Neural cell (in vitro differentiated cells): ENCODE measurements around the gene TFCP2L1. TPM values are rescaled to one million over a fixed set of nuclear protein-coding genes. Genes with fewer than 3 reads are reported as not detected.
"Not testable (repeated sequence)": the region's sequence is repeated elsewhere in the genome, so short reads cannot be mapped to it uniquely, and the experiment has no call there.

Source experiments
- H2AFZ ChIP-seq: fragments of 200-600, 300-800 bp; sonication (generic), shearing (Covaris generic); 2 replicates; pipeline ENCODE4 v1.6.0; 2014; ENCODE audit warnings: low read depth, mild to moderate bottlenecking, antibody characterized with exemption, low read length, moderate library complexity
- H3F3A ChIP-seq: fragments of 200-600 bp; shearing (Covaris generic); 2 replicates; pipeline ENCODE4 v1.6.1; 2016; ENCODE audit warnings: mild to moderate bottlenecking, moderate library complexity, mixed read lengths, antibody characterized with exemption, low read length; ENCODE audit not compliant: insufficient read depth, poor library complexity, severe bottlenecking
- H3K27ac ChIP-seq: fragments of 200-600, 300-800 bp; sonication (generic), shearing (Covaris generic); 2 replicates; pipeline ENCODE4 v1.5.1; 2014; ENCODE audit warnings: mild to moderate bottlenecking, low read length, moderate library complexity
- H3K27me3 ChIP-seq: fragments of 300-800, 200-600 bp; sonication (generic), shearing (Covaris generic); 2 replicates; pipeline ENCODE4 v1.6.0; 2014; ENCODE audit warnings: mild to moderate bottlenecking, low read depth, low read length, moderate library complexity; ENCODE audit not compliant: insufficient read depth
- H3K36me3 ChIP-seq: fragments of 300-800, 200-600 bp; sonication (generic), shearing (Covaris generic); 2 replicates; pipeline ENCODE4 v1.5.1; 2014; ENCODE audit warnings: mild to moderate bottlenecking, antibody characterized with exemption, low read length, moderate library complexity; ENCODE audit not compliant: insufficient read depth
- H3K4me2 ChIP-seq: fragments of 300-800, 200-600 bp; sonication (generic), shearing (Covaris generic); 2 replicates; pipeline ENCODE4 v1.6.0; 2014; ENCODE audit warnings: mild to moderate bottlenecking, low read length
- H3K4me3 ChIP-seq: fragments of 300-800, 200-600 bp; sonication (generic), shearing (Covaris generic); 2 replicates; pipeline ENCODE4 v1.5.1; 2014; ENCODE audit warnings: mild to moderate bottlenecking, low read length, moderate library complexity
- H3K79me2 ChIP-seq: fragments of 200-600 bp; shearing (Covaris generic); replicated peaks from 2 replicates; pipeline ENCODE4 v1.6.0; 2014; ENCODE audit warnings: mild to moderate bottlenecking, low read length, moderate library complexity; ENCODE audit not compliant: insufficient read depth
- H3K9ac ChIP-seq: fragments of 300-800, 200-600 bp; sonication (generic), shearing (Covaris generic); 2 replicates; pipeline ENCODE4 v1.6.1; 2016; ENCODE audit warnings: mild to moderate bottlenecking, low read length, mixed read lengths
- H3K9me2 ChIP-seq: fragments of 200-600 bp; shearing (Covaris generic); 2 replicates; pipeline ENCODE4 v1.6.1; 2016; ENCODE audit warnings: mild to moderate bottlenecking, low read length, mixed read lengths; ENCODE audit not compliant: insufficient read depth
- H3K9me3 ChIP-seq: fragments of 200-600, 300-800 bp; sonication (generic), shearing (Covaris generic); 2 replicates; pipeline ENCODE4 v1.6.1; 2016; ENCODE audit warnings: mild to moderate bottlenecking, mixed run types, low read length, moderate library complexity, mixed read lengths
- H4K20me1 ChIP-seq: fragments of 200-600 bp; shearing (Covaris generic); 2 replicates; pipeline ENCODE4 v1.6.1; 2016; ENCODE audit warnings: mild to moderate bottlenecking, mixed run types; ENCODE audit not compliant: insufficient read depth
- EP300 ChIP-seq: fragments of 450-650 bp; conservative IDR thresholded peaks from 2 replicates; pipeline ENCODE4 v1.6.1; 2014; ENCODE audit warnings: antibody characterized with exemption, mild to moderate bottlenecking, moderate library complexity; ENCODE audit not compliant: poor library complexity, severe bottlenecking
- EZH2 ChIP-seq: fragments of 200-600, 300-800 bp; shearing (Covaris generic), sonication (generic); IDR thresholded peaks from 2 replicates; pipeline ENCODE4 v1.6.1; 2014; ENCODE audit warnings: antibody characterized with exemption, low read length, borderline replicate concordance, mild to moderate bottlenecking; ENCODE audit not compliant: insufficient read depth, poor library complexity, severe bottlenecking
- MXI1 ChIP-seq: fragments of 450-650 bp; conservative IDR thresholded peaks from 2 replicates; pipeline ENCODE4 v1.6.1; 2014; ENCODE audit warnings: antibody characterized with exemption, mild to moderate bottlenecking; ENCODE audit not compliant: poor library complexity, severe bottlenecking
- POLR2AphosphoS5 ChIP-seq: IDR thresholded peaks from 2 replicates; pipeline ENCODE4 v1.6.1; 2012
- RAD21 ChIP-seq: fragments of 450-650 bp; conservative IDR thresholded peaks from 2 replicates; pipeline ENCODE4 v1.6.1; 2014; ENCODE audit warnings: antibody characterized with exemption, mild to moderate bottlenecking, moderate library complexity
- REST ChIP-seq: IDR thresholded peaks from 2 replicates; pipeline ENCODE4 v1.6.1; 2012; ENCODE audit warnings: borderline replicate concordance
- SMC3 ChIP-seq: fragments of 450-650 bp; conservative IDR thresholded peaks from 2 replicates; pipeline ENCODE4 v1.6.1; 2014; ENCODE audit warnings: antibody characterized with exemption, mild to moderate bottlenecking, moderate library complexity; ENCODE audit not compliant: poor library complexity
- TAF1 ChIP-seq: IDR thresholded peaks from 2 replicates; pipeline ENCODE4 v1.6.1; 2012; ENCODE audit warnings: low read depth
- polyA plus RNA-seq: library from polyadenylated mRNA; depleted of rRNA; stranded (reverse); fragments of >200 nt; gene quantifications from 2 replicates; pipeline ENCODE4 v1.2.3, GENCODE V29; 2014
- TF ChIP-seq, protein P1 (sequence below): fragments of 450-650 bp; IDR thresholded peaks from 2 replicates; pipeline ENCODE4 v1.5.1; 2014; ENCODE audit warnings: antibody characterized with exemption, mild to moderate bottlenecking, moderate library complexity; ENCODE audit not compliant: poor library complexity, severe bottlenecking

Gene TFCP2L1
- polyA plus RNA-seq, 1 donor from 2014 or later, result 0.04 TPM

DNA sequence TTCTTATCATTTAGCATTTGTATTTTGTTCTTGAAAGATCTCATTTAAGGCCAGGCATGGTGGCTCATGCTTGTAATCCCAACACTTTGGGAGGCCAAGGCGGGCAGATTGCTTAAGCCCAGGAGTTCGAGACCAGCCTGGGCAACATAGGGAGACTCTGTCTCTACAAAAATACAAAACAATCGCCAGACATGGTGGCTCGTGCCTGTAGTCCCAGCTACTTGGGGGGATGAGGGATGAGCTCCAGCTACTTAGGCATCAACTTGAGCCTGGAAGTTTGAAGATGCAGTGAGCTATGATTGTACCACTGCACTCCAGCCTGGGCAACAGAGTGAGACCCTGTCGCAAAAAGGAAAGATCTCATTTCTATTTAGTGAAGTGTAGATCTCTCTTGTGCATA lies 12.9 kb upstream of the TFCP2L1 start:
- not testable (repeated sequence) for H3K79me2 ChIP-seq, H2AFZ ChIP-seq, H3K9me2 ChIP-seq, H3K9ac ChIP-seq, H3K9me3 ChIP-seq, H4K20me1 ChIP-seq, H3K27me3 ChIP-seq, H3K4me3 ChIP-seq, H3K36me3 ChIP-seq, H3F3A ChIP-seq, H3K4me2 ChIP-seq, H3K27ac ChIP-seq

DNA sequence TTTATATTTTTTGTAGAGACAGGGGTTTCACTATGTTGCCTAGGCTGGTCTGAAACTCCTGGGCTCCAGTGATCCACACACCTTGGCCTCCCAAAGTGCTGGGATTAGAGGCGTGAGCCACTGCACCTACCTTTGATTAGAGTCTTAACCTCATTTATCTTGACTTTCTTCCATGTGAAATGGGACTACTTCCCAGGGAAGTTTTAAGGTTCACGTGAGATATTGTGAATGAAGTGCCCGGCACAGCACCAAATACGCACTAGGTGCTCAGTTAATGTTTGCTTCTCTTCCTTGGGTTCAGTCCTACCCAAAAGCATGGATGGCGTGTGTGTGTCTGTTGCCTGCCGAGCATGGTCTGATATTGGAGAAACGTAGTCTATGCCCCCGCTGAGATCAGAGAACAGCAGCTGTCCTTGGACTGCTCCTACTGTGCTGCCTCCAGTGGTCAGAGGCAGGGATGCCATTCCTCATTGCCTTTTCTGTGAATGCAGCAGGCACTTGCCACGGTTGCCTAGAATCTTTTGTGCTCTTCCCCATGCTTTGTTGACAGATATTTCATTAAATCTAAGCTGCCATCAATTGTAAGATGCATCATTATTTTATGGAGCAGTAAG lies 12.3 kb upstream of the TFCP2L1 start:
- H3K27me3 ChIP-seq, result no peaks in the 10 kb centered on the region
- H3F3A ChIP-seq, result no peaks in the 10 kb centered on the region
- H3K4me3 ChIP-seq, result no peak overlapping the region
- H4K20me1 ChIP-seq, result no peaks in the 10 kb centered on the region
- TF ChIP-seq, protein P1, sequence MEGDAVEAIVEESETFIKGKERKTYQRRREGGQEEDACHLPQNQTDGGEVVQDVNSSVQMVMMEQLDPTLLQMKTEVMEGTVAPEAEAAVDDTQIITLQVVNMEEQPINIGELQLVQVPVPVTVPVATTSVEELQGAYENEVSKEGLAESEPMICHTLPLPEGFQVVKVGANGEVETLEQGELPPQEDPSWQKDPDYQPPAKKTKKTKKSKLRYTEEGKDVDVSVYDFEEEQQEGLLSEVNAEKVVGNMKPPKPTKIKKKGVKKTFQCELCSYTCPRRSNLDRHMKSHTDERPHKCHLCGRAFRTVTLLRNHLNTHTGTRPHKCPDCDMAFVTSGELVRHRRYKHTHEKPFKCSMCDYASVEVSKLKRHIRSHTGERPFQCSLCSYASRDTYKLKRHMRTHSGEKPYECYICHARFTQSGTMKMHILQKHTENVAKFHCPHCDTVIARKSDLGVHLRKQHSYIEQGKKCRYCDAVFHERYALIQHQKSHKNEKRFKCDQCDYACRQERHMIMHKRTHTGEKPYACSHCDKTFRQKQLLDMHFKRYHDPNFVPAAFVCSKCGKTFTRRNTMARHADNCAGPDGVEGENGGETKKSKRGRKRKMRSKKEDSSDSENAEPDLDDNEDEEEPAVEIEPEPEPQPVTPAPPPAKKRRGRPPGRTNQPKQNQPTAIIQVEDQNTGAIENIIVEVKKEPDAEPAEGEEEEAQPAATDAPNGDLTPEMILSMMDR, result peak; percentile 57
- TF ChIP-seq EZH2, result no peak
- no peaks in the 10 kb centered on the region for H3K9me3 ChIP-seq
- no peak overlapping the region for H2AFZ ChIP-seq
- no peaks in the 10 kb centered on the region for H3K9me2 ChIP-seq
- no peak overlapping the region for H3K9ac ChIP-seq
- no peaks in the 10 kb centered on the region for H3K36me3 ChIP-seq
- H3K79me2 ChIP-seq, result no peaks in the 10 kb centered on the region
- no peak overlapping the region for H3K27ac ChIP-seq
- H3K4me2 ChIP-seq, result no peak overlapping the region

DNA sequence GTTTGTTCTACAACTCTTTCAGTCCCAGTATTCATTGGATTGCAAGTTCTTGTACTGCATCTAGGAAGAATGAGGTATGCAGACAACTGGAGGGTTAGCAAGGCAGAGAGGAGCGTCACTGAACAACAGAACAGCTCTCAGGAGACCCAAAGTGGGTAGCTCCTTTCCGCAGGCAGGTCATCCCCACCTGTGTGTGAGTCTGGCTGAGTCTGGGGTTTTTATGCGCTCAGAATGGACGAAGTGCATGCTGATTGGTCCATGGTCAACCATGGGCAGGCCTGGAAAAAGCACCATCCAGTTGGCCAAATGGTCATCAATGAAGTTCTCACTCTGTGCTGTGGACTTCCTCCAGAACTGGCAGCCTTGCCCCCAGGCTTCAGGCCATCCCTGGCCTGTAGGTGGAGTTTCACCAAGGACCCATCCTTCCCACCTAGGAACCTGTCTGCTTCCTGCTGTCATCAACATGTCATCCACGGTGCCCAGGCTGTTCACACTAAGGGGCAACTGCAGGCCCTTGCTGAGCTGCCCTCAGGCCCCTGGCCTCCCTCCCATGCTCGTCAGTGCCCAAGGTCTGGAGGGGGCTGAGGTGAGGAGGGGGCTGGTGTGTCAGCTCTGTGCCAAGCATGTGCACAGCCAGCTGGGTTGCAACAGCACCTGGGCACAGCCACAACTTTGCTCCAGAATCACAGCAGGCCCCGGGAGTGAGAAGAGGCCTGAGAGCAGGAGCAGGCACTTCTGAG lies 11.1 kb upstream of the TFCP2L1 start:
- H4K20me1 ChIP-seq, result no peaks in the 10 kb centered on the region
- H3F3A ChIP-seq, result no peaks in the 10 kb centered on the region
- H3K36me3 ChIP-seq, result no peaks in the 10 kb centered on the region
- H3K79me2 ChIP-seq, result no peaks in the 10 kb centered on the region
- no peak overlapping the region for H3K4me3 ChIP-seq
- TF ChIP-seq, protein P1, result no peak
- TF ChIP-seq TAF1, result no peak
- no peak for TF ChIP-seq EP300
- no peak for TF ChIP-seq EZH2
- no peak for TF ChIP-seq RAD21
- no peak for TF ChIP-seq POLR2AphosphoS5
- no peak for TF ChIP-seq REST
- no peak for TF ChIP-seq SMC3
- no peak for TF ChIP-seq MXI1
- H3K9ac ChIP-seq, result no peak overlapping the region
- H3K9me2 ChIP-seq, result no peaks in the 10 kb centered on the region
- no peaks in the 10 kb centered on the region for H3K9me3 ChIP-seq
- no peak overlapping the region for H2AFZ ChIP-seq
- no peaks in the 10 kb centered on the region for H3K27me3 ChIP-seq
- no peak overlapping the region for H3K27ac ChIP-seq
- H3K4me2 ChIP-seq, result no peak overlapping the region
